Measurements from ENCODE around the gene ST3GAL6.

DNA sequence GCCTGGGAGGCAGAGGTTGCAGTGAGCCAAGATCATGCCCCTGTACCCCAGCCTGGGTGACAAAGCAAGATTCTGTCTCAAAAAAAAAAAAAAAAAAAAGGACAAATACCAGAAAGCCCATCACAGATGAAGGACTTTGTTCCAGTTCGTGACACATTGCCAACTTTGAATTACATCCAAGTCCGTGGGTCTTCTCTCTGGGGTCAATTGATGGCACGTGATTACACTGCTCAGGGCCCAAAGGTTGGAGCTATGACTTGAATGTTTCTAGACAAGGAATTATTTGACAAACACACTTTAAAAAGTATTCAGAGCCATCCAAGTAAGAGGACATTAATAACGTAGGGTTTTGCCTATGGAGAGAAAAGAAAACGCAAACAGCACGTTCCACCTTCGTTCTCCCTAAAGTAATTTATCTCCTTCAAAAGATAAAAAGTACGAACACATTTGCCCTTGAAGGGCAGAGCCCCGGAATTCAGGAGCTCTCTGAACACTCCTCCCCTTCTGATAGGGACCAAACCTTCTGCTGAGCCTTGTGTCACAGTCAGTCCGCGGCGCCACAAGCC is 31.3 kb upstream of the ST3GAL6 start:
- no peak for TF ChIP-seq POLR2A (IDR thresholded peaks at IDR 0.05)
- TF ChIP-seq, protein P1, sequence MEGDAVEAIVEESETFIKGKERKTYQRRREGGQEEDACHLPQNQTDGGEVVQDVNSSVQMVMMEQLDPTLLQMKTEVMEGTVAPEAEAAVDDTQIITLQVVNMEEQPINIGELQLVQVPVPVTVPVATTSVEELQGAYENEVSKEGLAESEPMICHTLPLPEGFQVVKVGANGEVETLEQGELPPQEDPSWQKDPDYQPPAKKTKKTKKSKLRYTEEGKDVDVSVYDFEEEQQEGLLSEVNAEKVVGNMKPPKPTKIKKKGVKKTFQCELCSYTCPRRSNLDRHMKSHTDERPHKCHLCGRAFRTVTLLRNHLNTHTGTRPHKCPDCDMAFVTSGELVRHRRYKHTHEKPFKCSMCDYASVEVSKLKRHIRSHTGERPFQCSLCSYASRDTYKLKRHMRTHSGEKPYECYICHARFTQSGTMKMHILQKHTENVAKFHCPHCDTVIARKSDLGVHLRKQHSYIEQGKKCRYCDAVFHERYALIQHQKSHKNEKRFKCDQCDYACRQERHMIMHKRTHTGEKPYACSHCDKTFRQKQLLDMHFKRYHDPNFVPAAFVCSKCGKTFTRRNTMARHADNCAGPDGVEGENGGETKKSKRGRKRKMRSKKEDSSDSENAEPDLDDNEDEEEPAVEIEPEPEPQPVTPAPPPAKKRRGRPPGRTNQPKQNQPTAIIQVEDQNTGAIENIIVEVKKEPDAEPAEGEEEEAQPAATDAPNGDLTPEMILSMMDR (IDR thresholded peaks at IDR 0.05), result no peak
